ENCODE data around the gene GON7.

- TF ChIP-seq CTCF (IDR thresholded peaks at IDR 0.05), result no peak
- no peak for TF ChIP-seq POLR2A (IDR thresholded peaks at IDR 0.05)
Measured at GRCh38 chr14:93163564-93163963, 43.3 kb downstream of the GON7 start.
